GM12878 (cell line): Measurements from ENCODE around the gene BICC1. TPM values are rescaled to one million over a fixed set of nuclear protein-coding genes. Genes with fewer than 3 reads are reported as not detected.

Experiments used
- ATAC-seq: fragments of 200-7000 bp; cut with Tn5 transposase; 3 replicates; pipeline ENCODE4 v1.9.1; 2020; ENCODE audit warnings: mild to moderate bottlenecking, moderate library complexity
- BruUV-seq: library from RNA; stranded (reverse); fragments of 400-500 nt; replicated peaks from 2 replicates; lab custom pipeline; 2021; lab: Mats Ljungman, UMichigan
- CTCF ChIA-PET: fragments of 300-600 bp; sonication (Branson Sonifier 250); formaldehyde crosslinking; extraction: SDS; loops from one replicate; lab custom pipeline; 2021; ENCODE audit warnings: inconsistent platforms; lab: Yijun Ruan, JAX
- POLR2A ChIA-PET: fragments of 350-600 bp; formaldehyde crosslinking; extraction: SDS; loops from one replicate; lab custom pipeline; 2021; ENCODE audit warnings: inconsistent platforms; lab: Charles Lee
- RAD21 ChIA-PET: fragments of 300-600 bp; sonication (Branson Sonifier 250); formaldehyde crosslinking; loops from one replicate; lab custom pipeline; 2023; ENCODE audit warnings: antibody characterized with exemption; ENCODE audit not compliant: unreplicated experiment; lab: Charles Lee
- SMC1A ChIA-PET: fragments of 300-600 bp; sonication (Branson Sonifier 250); formaldehyde crosslinking; loops from one replicate; lab custom pipeline; 2023; ENCODE audit not compliant: unreplicated experiment, uncharacterized antibody; lab: Charles Lee
- DNase-seq: peaks from one replicate; pipeline ENCODE4 v3.0.0-alpha.2; 2011; ENCODE audit warnings: low read depth, low spot score
- FAIRE-seq: peaks from 3 replicates; lab custom pipeline; 2011; peaks lifted over from hg19 to GRCh38; lab: Jason Lieb, UNC
- H2AFZ ChIP-seq: 2 replicates; pipeline ENCODE4 v1.6.0; 2011; ENCODE audit warnings: low read depth, low read length, control low read depth; ENCODE audit not compliant: control insufficient read depth
- H3K27ac ChIP-seq: 2 replicates; pipeline ENCODE4 v1.5.1; 2011; ENCODE audit warnings: control low read depth; ENCODE audit not compliant: control insufficient read depth, insufficient read depth
- H3K27me3 ChIP-seq, 2 experiments: replicated peaks in 1 of 2; 2 replicates each; pipeline versions ENCODE4 v1.6.0 to v1.6.1; 2011; ENCODE audit warnings: low read length in 1 of 2; ENCODE audit not compliant: control insufficient read depth in 2 of 2, insufficient read depth in 2 of 2
- H3K36me3 ChIP-seq, 2 experiments: 2 replicates each; pipeline ENCODE4 v1.5.1; 2011; ENCODE audit warnings: low read length in 1 of 2; ENCODE audit not compliant: control insufficient read depth in 2 of 2, insufficient read depth in 2 of 2
- H3K4me1 ChIP-seq: 2 replicates; pipeline ENCODE4 v1.6.1; 2011; ENCODE audit warnings: mild to moderate bottlenecking, low read length, moderate library complexity, mixed read lengths; ENCODE audit not compliant: control insufficient read depth, insufficient read depth
- H3K4me2 ChIP-seq: 2 replicates; pipeline ENCODE4 v1.6.0; 2011; ENCODE audit warnings: control low read depth; ENCODE audit not compliant: control insufficient read depth, insufficient read depth
- H3K4me3 ChIP-seq: fragments of 200-600 bp; sonication (generic); 2 replicates; pipeline ENCODE4 v1.5.1; 2016
- H3K79me2 ChIP-seq: 2 replicates; pipeline ENCODE4 v1.6.0; 2011; ENCODE audit warnings: low read length; ENCODE audit not compliant: control insufficient read depth, insufficient read depth
- H3K9ac ChIP-seq: 2 replicates; pipeline ENCODE4 v1.8.0; 2011; ENCODE audit warnings: low read length, control low read depth, mixed read lengths; ENCODE audit not compliant: control insufficient read depth, insufficient read depth
- H3K9me3 ChIP-seq: replicated peaks from 3 replicates; pipeline ENCODE4 v1.5.1; 2011; ENCODE audit warnings: mild to moderate bottlenecking, low read length; ENCODE audit not compliant: control insufficient read depth, insufficient read depth
- H4K20me1 ChIP-seq: 2 replicates; pipeline ENCODE4 v1.6.0; 2011; ENCODE audit not compliant: control insufficient read depth, insufficient read depth
- ATF2 ChIP-seq: IDR thresholded peaks from 2 replicates; pipeline ENCODE4 v1.6.1; 2012; ENCODE audit warnings: low read length, inconsistent platforms
- BCL11A ChIP-seq: IDR thresholded peaks from 2 replicates; pipeline ENCODE4 v1.6.1; 2011; ENCODE audit warnings: low read depth, low read length
- FOS ChIP-seq: IDR thresholded peaks from 3 replicates; pipeline ENCODE4 v1.6.1; 2011; ENCODE audit warnings: borderline replicate concordance; ENCODE audit not compliant: insufficient read length; ENCODE audit errors: extremely low read depth
- FOXK2 ChIP-seq: fragments of 450-650 bp; IDR thresholded peaks from 2 replicates; pipeline ENCODE4 v1.6.1; 2017; ENCODE audit warnings: mild to moderate bottlenecking, moderate library complexity
- HCFC1 ChIP-seq: fragments of 150-350 bp; IDR thresholded peaks from 2 replicates; pipeline ENCODE4 v1.6.1; 2014; ENCODE audit warnings: low read length
- KDM1A ChIP-seq: fragments of 200-600 bp; sonication (generic); IDR thresholded peaks from 2 replicates; pipeline ENCODE4 v1.6.1; 2016; ENCODE audit warnings: borderline replicate concordance
- MTA3 ChIP-seq: IDR thresholded peaks from 2 replicates; pipeline ENCODE4 v1.6.1; 2012; ENCODE audit warnings: low read length, inconsistent platforms, borderline replicate concordance
- PRDM15 ChIP-seq: fragments of 450-650 bp; formaldehyde crosslinking; IDR thresholded peaks from 2 replicates; pipeline ENCODE4 v1.4.0; 2020; ENCODE audit warnings: mild to moderate bottlenecking, moderate library complexity
- RUNX3 ChIP-seq: IDR thresholded peaks from 2 replicates; pipeline ENCODE4 v1.6.1; 2012; ENCODE audit warnings: low read length, inconsistent platforms
- SRF ChIP-seq, 2 experiments: IDR thresholded peaks; 2 replicates each; pipeline ENCODE4 v1.6.1; 2011; ENCODE audit warnings: low read depth in 2 of 2, low read length in 2 of 2, mild to moderate bottlenecking in 1 of 2, moderate library complexity in 1 of 2
- STAT1 ChIP-seq: fragments of 450-650 bp; conservative IDR thresholded peaks from 2 replicates; pipeline ENCODE4 v1.6.1; 2014; ENCODE audit warnings: antibody characterized with exemption, mild to moderate bottlenecking
- TCF7 ChIP-seq: IDR thresholded peaks from 2 replicates; pipeline ENCODE4 v1.6.1; 2014; ENCODE audit warnings: antibody characterized with exemption, borderline replicate concordance
- YBX1 ChIP-seq: fragments of 450-650 bp; IDR thresholded peaks from 2 replicates; pipeline ENCODE4 v1.6.1; 2016; ENCODE audit warnings: antibody characterized with exemption
- YY1 ChIP-seq: IDR thresholded peaks from 2 replicates; pipeline ENCODE4 v1.6.1; 2011; ENCODE audit warnings: low read depth, mild to moderate bottlenecking, low read length
- ZSCAN29 ChIP-seq: fragments of 450-650 bp; IDR thresholded peaks from 2 replicates; pipeline ENCODE4 v1.6.1; 2017; ENCODE audit warnings: mild to moderate bottlenecking, moderate library complexity
- WGBS: methylation state at CpG from one replicate; pipeline ENCODE4 v1.1.6; 2016; ENCODE audit warnings: low lambda C conversion rate; ENCODE audit not compliant: insufficient replicate concordance, insufficient coverage; ENCODE audit errors: missing lambda C conversion rate; 5-methylcytosine and 5-hydroxymethylcytosine counted together
- in situ Hi-C: fragments of 300-500 bp; cut with MboI; formaldehyde crosslinking; loops from 9 replicates; pipeline ENCODE4 v1.14.3; 2018; ENCODE audit warnings: mixed read lengths
- intact Hi-C: fragments of 100-400 bp; cut with micrococcal nuclease; formaldehyde crosslinking; loops from one replicate; pipeline ENCODE4 v1.14.2; 2022; ENCODE audit not compliant: unreplicated experiment
- polyA plus RNA-seq, 11 experiments: library from polyadenylated mRNA; depleted of rRNA in 4 of 11; unstranded in 6 of 11; stranded (reverse) in 5 of 11; fragments of >200 nt; fragmentation: Nextera tagmentation in 4 of 11; fragmentation: Illumina TruSeq in 1 of 11; extraction: Ambion mirVana in 4 of 11; extraction: Trizol in 1 of 11; gene quantifications; 1 replicate in 1 of 11; 2 replicates in 10 of 11; pipeline versions ENCODE4 v1.2.1 to v1.2.3, GENCODE V29; 2011 to 2016; ENCODE audit warnings: inconsistent platforms in 2 of 11, missing spikeins in 2 of 11, low read depth in 1 of 11
- total RNA-seq, 4 experiments: library from RNA; depleted of rRNA in 3 of 4; stranded (reverse); fragments of >200 nt in 3 of 4; fragmentation: Illumina TruSeq in 1 of 4; extraction: Trizol in 1 of 4; gene quantifications; 2 replicates each; pipeline versions ENCODE4 v1.2.1 to v1.2.3, GENCODE V29; 2013 to 2021

The BICC1 gene
- total and polyA plus RNA-seq, 10 of the 15 experiments (the other 5 are each of a cell fraction or from before 2014, with no cell fraction given), result 0.01 to 0.10 (median 0.04) TPM; not detected in 5

DNA sequence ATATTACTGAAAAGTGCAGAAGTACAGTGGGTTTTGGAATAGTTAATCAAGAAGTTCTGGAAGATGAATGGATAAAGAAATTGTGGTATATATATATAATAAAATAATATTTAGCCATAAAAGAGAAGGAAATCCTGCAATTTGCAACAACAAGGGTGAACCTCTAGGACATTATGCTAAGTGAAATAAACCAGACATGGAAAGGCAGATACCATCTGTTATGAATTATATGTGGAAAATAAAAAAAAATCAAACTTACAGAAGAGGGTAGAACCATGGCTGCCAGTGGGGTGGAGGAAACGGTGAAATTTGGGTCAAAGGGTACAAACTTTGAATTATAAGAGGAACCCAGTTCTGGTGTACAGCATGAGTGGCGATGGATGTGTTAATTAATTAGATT, 162.6 kb downstream of the BICC1 start:
- Histone ChIP-seq H3K4me3 (no peak overlapping the region), H3K4me1 (no peaks in the 10 kb centered on the region), H3K9me3 (no peaks in the 10 kb centered on the region), H3K79me2 (no peaks in the 10 kb centered on the region), H3K9ac (no peak overlapping the region), H3K27me3 (no peaks in the 10 kb centered on the region), H3K27ac (no peak overlapping the region), H3K36me3 (no peaks in the 10 kb centered on the region)
- no TSS peak for BruUV-seq
- ATAC-seq (no peak), DNase-seq (no peak), FAIRE-seq (no peak)
- intact Hi-C loops, result no loop called here
- ChIA-PET CTCF (no interaction called here), RAD21 (no interaction called here)
- no peak for TF ChIP-seq FOS
- TF ChIP-seq FOXK2, result no peak
- no peak for TF ChIP-seq BCL11A
- TF ChIP-seq YBX1, result no peak
- TF ChIP-seq KDM1A, result no peak
- no peak for TF ChIP-seq TCF7
- TF ChIP-seq STAT1, result no peak
- no peak for TF ChIP-seq ZSCAN29
- TF ChIP-seq, all 136 proteins: peak for 0
- ChIA-PET POLR2A (no interaction called here), SMC1A (no interaction called here)
- H4K20me1 ChIP-seq, result no peaks in the 10 kb centered on the region
- H3K4me2 ChIP-seq, result no peak overlapping the region
- in situ Hi-C loops, result no loop called here
- no peak overlapping the region for H2AFZ ChIP-seq
- WGBS, result 38% methylated on average over 2 of the region's 2 CpGs

DNA sequence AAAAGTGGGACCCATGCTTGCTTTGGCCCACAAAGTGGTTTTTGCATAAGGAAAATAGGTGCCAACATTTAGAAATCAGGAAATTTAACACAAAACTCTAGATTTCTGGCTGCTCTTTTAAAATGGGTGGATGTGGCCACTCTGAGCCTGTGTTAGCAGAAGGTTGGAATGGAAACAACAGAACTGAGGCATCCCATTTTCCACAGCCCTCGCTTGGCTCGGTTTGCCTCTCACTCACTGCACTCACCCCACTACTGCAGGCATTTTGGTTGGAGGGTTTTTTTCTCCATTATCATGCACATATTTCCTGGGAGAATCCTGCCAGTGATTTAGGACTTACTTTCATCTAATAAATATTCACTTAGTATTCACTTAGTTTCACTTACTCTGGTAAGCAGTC, 178.9 kb downstream of the BICC1 start:
- ChIA-PET POLR2A (no interaction called here), SMC1A (no interaction called here), RAD21 (no interaction called here), CTCF (no interaction called here)
- Histone ChIP-seq H3K4me1 (no peaks in the 10 kb centered on the region), H3K9ac (no peak overlapping the region), H3K4me2 (no peak overlapping the region), H2AFZ (no peak overlapping the region), H3K79me2 (no peaks in the 10 kb centered on the region), H4K20me1 (no peaks in the 10 kb centered on the region), H3K27ac (no peak overlapping the region), H3K27me3 (no peaks in the 10 kb centered on the region), H3K36me3 (no peaks in the 10 kb centered on the region), H3K9me3 (no peaks in the 10 kb centered on the region), H3K4me3 (no peak overlapping the region)
- FAIRE-seq (no peak), ATAC-seq (no peak), DNase-seq (no peak)
- no TSS peak for BruUV-seq
- in situ Hi-C loops, result no loop called here
- intact Hi-C loops, result no loop called here
- 40% methylated on average over 2 of the region's 2 CpGs for WGBS
- TF ChIP-seq MTA3 (no peak), PRDM15 (CRISPR knock-in tag) (no peak), ATF2 (no peak), RUNX3 (no peak), SRF (IDR thresholded peaks at IDR 0.05; ENCODE audit: low read depth in 2 of 2, low read length in 2 of 2) (no peak), YY1 (no peak), HCFC1 (no peak)
